ENCODE measurements around the gene DDX6.

DNA sequence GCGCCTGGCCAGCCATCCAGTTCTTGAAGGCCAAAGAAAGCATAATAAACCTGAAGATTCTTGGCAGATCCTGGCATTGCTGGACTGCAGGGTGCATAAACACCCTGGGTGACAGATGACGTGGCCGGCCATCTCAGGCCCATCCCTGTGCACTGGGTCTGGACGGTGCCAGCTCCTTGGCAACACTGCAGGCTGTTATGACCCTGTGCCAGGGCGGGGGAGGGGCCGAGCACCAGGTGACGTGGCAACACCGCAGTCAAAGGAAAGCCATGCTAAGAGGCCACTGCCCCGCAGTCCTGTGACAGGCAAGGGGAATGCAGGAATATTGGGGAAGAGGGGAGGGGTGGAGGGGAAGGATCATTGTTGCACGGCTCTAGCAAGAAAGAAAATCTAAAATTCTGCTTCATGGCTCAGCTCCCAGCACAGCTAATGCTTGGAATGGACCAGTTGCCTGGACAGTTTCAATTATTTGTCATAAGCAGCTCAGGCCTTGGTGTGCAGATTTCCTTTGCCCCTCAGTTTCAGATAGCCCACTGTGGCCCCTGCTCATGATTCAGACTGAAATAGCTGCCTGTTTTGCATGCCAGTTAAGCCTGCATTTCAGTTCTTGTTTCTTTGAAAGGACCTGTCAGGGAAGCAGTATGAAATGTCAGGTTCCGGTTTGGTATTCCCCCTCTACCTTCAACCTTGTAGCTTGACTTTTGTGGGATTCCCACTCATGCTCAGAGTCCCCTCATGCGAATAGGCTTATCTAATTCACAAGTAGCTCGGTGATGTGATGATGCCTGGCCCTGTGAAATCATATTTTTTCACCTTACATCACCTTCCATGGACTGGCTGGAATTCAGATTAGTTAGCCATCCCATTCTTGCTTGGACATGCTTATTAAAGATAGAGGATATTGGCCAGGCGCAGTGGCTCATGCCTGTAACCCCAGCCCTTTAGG lies 29.7 kb upstream of the DDX6 start:
- TF ChIP-seq, protein P1, sequence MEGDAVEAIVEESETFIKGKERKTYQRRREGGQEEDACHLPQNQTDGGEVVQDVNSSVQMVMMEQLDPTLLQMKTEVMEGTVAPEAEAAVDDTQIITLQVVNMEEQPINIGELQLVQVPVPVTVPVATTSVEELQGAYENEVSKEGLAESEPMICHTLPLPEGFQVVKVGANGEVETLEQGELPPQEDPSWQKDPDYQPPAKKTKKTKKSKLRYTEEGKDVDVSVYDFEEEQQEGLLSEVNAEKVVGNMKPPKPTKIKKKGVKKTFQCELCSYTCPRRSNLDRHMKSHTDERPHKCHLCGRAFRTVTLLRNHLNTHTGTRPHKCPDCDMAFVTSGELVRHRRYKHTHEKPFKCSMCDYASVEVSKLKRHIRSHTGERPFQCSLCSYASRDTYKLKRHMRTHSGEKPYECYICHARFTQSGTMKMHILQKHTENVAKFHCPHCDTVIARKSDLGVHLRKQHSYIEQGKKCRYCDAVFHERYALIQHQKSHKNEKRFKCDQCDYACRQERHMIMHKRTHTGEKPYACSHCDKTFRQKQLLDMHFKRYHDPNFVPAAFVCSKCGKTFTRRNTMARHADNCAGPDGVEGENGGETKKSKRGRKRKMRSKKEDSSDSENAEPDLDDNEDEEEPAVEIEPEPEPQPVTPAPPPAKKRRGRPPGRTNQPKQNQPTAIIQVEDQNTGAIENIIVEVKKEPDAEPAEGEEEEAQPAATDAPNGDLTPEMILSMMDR (conservative IDR thresholded peaks at IDR 0.05; ENCODE audit: low read depth, low read length), result no peak
- TF ChIP-seq EZH2 (IDR thresholded peaks at IDR 0.05; ENCODE audit: low read length, unreplicated experiment), result no peak
